Upper lobe of right lung (tissue), 1 donor: Measurements from ENCODE around the gene TCF23. TPM values are rescaled to one million over a fixed set of nuclear protein-coding genes. Genes with fewer than 3 reads are reported as not detected.
A peak's percentile ranks its signal among the peaks of the same experiment; 100 is the strongest.

Experiments
- ATAC-seq: fragments of 200-7000 bp; cut with Tn5 transposase; one replicate; pipeline ENCODE4 v1.9.1; 2020; ENCODE audit warnings: mild to moderate bottlenecking, moderate library complexity
- DNase-seq: peaks from one replicate; pipeline ENCODE4 v3.0.0-alpha.2; 2020
- H3K27ac ChIP-seq: fragments of 200-600 bp; one replicate; pipeline ENCODE4 v1.8.0; 2022
- H3K27me3 ChIP-seq: fragments of 200-600 bp; one replicate; pipeline ENCODE4 v1.8.0; 2022; ENCODE audit warnings: mild to moderate bottlenecking
- H3K36me3 ChIP-seq: fragments of 200-600 bp; one replicate; pipeline ENCODE4 v1.8.0; 2022
- H3K4me1 ChIP-seq: fragments of 200-600 bp; one replicate; pipeline ENCODE4 v1.8.0; 2022
- H3K4me3 ChIP-seq: fragments of 200-600 bp; one replicate; pipeline ENCODE4 v1.8.0; 2022; ENCODE audit warnings: mild to moderate bottlenecking
- H3K9me3 ChIP-seq: fragments of 200-600 bp; one replicate; pipeline ENCODE4 v1.8.0; 2022
- intact Hi-C: fragments of 100-400 bp; cut with DNase I; formaldehyde crosslinking; loops from one replicate; pipeline ENCODE4 v1.11.0; 2022
- total RNA-seq: library from RNA; stranded (reverse); fragmentation: NEBNext Ultra II Directional; extraction: Animal tissue kit (Norgen Biotek cat#: 25700); gene quantifications from one replicate; pipeline ENCODE4 v1.2.1, GENCODE V29; 2021
- TF ChIP-seq, protein P1 (sequence below): fragments of 200-600 bp; IDR thresholded peaks from one replicate; pipeline ENCODE4 v1.8.0; 2022; ENCODE audit warnings: antibody characterized with exemption
- donor health status: DM: no; HTN: yes; CAD: no; lungs with severe emphysema.

Gene TCF23
- total RNA-seq, 1 donor from 2014 or later: not detected

DNA sequence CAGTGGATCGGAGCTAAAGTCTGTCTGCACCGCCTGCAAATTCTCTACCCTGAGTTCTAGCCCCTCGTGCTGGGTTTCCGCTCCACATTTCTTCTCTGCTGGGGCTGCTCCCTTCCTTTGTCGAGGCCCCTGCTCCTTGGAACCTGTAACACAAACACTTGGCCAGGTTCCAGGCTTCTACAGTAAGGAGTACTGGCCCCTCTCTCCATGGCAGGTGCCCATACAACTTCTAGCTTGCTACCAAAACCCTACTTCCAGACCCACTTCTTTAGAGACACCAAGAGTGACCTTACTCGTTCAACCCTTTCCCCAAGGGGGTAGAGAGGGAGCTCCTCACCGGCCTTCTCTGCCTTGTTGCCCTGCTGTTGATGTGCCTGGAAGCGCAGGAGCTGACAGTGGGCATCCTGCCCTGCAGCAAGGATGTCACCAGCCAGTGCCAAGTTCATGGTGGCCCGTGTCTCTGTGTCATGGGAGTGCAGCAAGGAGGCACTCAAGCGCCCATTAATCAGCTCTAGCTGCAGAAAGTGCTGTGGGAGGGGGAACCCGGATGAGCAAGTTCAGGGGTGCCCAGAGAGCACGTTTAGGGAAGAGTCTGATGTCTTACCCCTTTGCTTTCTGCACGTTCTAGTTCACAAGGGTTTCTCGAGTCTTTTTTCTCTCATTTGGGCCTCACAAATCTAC lies 15.5 kb upstream of the TCF23 start:
- H3K27ac ChIP-seq: peak overlapping the region; percentile 93
- H3K4me3 ChIP-seq: peak overlapping the region; percentile 99
- H3K27me3 ChIP-seq: no peaks in the 10 kb centered on the region
- TF ChIP-seq, protein P1, sequence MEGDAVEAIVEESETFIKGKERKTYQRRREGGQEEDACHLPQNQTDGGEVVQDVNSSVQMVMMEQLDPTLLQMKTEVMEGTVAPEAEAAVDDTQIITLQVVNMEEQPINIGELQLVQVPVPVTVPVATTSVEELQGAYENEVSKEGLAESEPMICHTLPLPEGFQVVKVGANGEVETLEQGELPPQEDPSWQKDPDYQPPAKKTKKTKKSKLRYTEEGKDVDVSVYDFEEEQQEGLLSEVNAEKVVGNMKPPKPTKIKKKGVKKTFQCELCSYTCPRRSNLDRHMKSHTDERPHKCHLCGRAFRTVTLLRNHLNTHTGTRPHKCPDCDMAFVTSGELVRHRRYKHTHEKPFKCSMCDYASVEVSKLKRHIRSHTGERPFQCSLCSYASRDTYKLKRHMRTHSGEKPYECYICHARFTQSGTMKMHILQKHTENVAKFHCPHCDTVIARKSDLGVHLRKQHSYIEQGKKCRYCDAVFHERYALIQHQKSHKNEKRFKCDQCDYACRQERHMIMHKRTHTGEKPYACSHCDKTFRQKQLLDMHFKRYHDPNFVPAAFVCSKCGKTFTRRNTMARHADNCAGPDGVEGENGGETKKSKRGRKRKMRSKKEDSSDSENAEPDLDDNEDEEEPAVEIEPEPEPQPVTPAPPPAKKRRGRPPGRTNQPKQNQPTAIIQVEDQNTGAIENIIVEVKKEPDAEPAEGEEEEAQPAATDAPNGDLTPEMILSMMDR: no peak
- ATAC-seq (no peak), DNase-seq (no peak)
- intact Hi-C loops: no loop called here
- H3K4me1 ChIP-seq: peaks cover 13% of the 10 kb centered on the region
- H3K9me3 ChIP-seq: no peaks in the 10 kb centered on the region
- H3K36me3 ChIP-seq: peaks cover 26% of the 10 kb centered on the region

- Histone ChIP-seq H3K27me3 (no peaks in the 10 kb centered on the region), H3K36me3 (peaks cover 26% of the 10 kb centered on the region), H3K27ac (peak within 1 kb of the TSS; percentile 93), H3K4me1 (peaks cover 13% of the 10 kb centered on the region), H3K4me3 (peak within 1 kb of the TSS; percentile 99), H3K9me3 (no peaks in the 10 kb centered on the region)
- ATAC-seq: peak; percentile 96
- intact Hi-C loops: no loop called here
- peak; percentile 99 for DNase-seq
- TF ChIP-seq, protein P1: peak; percentile 23
These were observed 14.7 kb upstream of the TCF23 start, which contains the start of gene PREB for GRCh38 chr2:27133905-27134780. TSS of gene PREB (minus strand) at chr2:27134636. CDS start at chr2:27134421, 215 bp downstream.

GRCh38 chr2:27134781-27135477 lies 13.9 kb upstream of the TCF23 start:
- Histone ChIP-seq H3K27ac (peak overlapping the region; percentile 8), H3K36me3 (peaks cover 26% of the 10 kb centered on the region), H3K4me3 (peak overlapping the region; percentile 99), H3K4me1 (peaks cover 13% of the 10 kb centered on the region), H3K27me3 (no peaks in the 10 kb centered on the region), H3K9me3 (no peaks in the 10 kb centered on the region)
- no peak for ATAC-seq
- DNase-seq: no peak
- intact Hi-C loops: no loop called here
- TF ChIP-seq, protein P1: no peak

DNA sequence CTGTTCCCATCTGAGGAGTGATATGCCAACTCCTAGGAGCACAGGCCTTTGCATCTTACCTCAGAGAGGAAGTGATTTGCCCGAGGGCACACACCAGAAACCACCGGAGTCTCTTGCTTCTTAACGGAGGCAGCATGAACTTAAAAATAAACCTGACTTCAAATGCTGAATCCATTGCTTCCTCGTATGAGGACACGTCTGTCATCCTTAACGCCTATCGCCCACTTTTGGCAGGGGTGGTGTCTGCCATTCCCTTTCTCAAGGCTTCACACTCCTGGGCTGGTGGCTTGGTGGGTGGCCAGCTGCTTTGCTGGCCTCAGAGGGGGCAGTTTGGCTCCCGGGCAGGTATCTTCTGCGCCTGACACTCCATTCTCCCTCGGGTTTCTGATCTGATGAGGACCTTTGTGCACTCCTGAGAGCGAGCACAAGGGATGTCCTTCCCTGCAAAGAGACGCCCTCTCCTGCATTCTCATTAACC lies 13.3 kb upstream of the TCF23 start:
- Histone ChIP-seq H3K9me3 (no peaks in the 10 kb centered on the region), H3K4me1 (peaks cover 13% of the 10 kb centered on the region), H3K27ac (no peak overlapping the region), H3K4me3 (no peak overlapping the region), H3K36me3 (peaks cover 22% of the 10 kb centered on the region), H3K27me3 (no peaks in the 10 kb centered on the region)
- TF ChIP-seq, protein P1: no peak
- DNase-seq: no peak
- intact Hi-C loops: no loop called here
- ATAC-seq: no peak

- H3K9me3 ChIP-seq: no peaks in the 10 kb centered on the region
- DNase-seq (no peak), ATAC-seq (no peak)
- intact Hi-C loops: no loop called here
- H3K4me1 ChIP-seq: peaks cover 13% of the 10 kb centered on the region
- no peak overlapping the region for H3K27ac ChIP-seq
- H3K27me3 ChIP-seq: no peaks in the 10 kb centered on the region
- no peak overlapping the region for H3K4me3 ChIP-seq
- peaks cover 10% of the 10 kb centered on the region for H3K36me3 ChIP-seq
- TF ChIP-seq, protein P1: no peak
These were observed 12.1 kb upstream of the TCF23 start for GRCh38 chr2:27136751-27137150.
